NCI-H2107 (cell line): ENCODE data around the gene GRIP1.

Source experiments
- DNase-seq: peaks from one replicate; lab custom pipeline; 2025; lab: John Stamatoyannopoulos, UW

GRIP1 gene, protein sequence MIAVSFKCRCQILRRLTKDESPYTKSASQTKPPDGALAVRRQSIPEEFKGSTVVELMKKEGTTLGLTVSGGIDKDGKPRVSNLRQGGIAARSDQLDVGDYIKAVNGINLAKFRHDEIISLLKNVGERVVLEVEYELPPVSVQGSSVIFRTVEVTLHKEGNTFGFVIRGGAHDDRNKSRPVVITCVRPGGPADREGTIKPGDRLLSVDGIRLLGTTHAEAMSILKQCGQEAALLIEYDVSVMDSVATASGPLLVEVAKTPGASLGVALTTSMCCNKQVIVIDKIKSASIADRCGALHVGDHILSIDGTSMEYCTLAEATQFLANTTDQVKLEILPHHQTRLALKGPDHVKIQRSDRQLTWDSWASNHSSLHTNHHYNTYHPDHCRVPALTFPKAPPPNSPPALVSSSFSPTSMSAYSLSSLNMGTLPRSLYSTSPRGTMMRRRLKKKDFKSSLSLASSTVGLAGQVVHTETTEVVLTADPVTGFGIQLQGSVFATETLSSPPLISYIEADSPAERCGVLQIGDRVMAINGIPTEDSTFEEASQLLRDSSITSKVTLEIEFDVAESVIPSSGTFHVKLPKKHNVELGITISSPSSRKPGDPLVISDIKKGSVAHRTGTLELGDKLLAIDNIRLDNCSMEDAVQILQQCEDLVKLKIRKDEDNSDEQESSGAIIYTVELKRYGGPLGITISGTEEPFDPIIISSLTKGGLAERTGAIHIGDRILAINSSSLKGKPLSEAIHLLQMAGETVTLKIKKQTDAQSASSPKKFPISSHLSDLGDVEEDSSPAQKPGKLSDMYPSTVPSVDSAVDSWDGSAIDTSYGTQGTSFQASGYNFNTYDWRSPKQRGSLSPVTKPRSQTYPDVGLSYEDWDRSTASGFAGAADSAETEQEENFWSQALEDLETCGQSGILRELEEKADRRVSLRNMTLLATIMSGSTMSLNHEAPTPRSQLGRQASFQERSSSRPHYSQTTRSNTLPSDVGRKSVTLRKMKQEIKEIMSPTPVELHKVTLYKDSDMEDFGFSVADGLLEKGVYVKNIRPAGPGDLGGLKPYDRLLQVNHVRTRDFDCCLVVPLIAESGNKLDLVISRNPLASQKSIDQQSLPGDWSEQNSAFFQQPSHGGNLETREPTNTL

DNA sequence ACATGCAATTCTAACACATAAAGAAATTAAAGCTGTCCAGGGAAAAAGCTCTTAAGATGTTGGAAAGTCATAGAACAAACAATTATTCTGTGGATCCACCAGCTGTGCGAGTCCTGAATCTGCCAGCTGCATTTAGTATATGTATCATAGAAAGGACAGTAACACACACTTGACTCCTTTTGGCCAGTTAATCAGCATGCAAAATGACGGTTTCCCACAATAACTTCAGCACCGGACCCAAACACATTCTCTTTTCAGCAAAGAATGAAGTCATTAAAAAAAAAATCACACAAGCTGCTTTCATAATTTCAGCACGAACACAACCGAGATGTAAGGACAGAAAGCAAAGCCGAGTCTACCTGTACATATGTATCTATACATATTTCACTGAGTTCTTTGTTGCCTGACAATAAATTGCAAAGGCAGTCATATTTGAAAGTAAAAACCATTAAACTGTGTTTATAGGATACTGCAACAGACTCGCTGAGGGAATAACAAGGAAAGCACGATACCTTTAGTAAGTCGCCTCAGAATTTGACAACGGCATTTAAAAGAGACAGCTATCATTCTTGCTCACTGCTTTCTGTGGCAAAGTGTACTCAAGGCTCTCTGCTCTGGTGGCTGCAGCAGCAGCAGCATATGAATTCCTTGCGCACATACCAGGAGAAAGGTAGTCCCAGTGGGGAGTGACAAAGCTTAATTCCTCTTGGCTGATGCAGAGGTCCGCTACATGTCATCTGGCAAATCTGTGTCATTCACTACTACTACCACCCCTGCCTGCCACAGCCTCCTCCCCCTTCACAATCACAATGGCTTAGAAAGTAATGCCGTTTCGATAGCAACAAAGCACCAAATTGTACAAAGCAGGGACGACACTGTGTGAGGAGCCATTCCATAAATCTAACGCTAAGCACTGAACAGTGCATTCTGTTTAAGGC is at the start of gene GRIP1:
GRIP1 (minus strand) TSS at position 739 of the 938 bp plus-strand sequence; CDS start at position 567, 172 bp downstream.
- no peak for DNase-seq

DNA sequence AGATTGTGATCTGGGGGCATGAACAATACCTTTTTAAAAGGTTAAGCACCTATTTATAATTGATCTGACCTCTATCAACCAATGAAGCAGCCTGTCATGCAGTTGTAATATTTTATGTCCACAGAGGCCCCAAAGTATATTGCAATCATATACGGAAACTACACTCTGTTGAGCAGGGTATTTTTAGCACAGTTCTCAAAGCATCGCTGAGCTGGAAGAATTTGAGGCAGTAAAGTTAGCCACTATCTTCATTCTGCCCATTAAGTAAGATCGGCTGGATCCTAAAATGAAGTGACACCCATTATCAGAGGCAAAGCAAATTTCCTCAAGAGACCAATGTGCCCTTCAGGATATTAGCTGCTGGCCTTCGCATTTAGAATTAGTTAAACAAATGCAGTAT is 47.7 kb upstream of the GRIP1 start:
- DNase-seq, result no peak

DNA sequence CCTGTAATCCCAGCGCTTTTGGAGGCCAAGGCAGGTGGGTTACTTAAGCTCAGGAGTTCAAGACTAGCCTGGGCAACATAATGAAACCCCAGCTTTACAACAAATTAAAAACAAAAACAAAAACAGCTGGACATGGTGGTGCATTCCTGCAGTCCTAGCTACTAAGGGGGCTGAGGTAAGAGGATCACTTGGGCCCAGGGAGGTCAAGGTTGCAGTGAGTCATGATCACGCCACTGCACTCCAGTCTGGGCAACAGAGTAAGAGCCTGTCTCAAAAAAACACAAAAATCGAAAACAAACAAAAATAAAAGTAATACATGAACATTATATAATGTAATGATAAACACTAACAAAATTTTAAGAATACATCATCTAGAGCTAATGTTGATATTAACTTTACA is 46.2 kb upstream of the GRIP1 start:
- no peak for DNase-seq

DNA sequence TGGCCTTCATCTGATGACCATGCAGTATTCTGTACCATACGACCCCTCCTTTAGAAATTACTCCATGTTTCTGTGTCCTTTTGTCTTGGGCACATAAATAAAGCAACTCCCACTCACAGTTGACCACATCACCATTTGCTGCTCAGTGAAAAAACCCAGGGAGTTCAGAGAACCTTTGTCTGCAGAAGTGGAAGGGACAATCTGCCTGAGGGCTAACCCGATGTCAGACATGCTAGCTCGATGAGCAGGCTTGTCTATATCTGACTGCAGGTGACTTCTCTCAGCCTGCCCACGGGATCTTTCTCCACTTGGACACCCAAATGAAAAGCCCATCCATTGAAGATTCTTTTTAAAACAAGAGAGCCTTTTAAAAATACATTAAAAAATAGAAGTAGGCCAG is 45.7 kb upstream of the GRIP1 start:
- DNase-seq, result no peak

DNA sequence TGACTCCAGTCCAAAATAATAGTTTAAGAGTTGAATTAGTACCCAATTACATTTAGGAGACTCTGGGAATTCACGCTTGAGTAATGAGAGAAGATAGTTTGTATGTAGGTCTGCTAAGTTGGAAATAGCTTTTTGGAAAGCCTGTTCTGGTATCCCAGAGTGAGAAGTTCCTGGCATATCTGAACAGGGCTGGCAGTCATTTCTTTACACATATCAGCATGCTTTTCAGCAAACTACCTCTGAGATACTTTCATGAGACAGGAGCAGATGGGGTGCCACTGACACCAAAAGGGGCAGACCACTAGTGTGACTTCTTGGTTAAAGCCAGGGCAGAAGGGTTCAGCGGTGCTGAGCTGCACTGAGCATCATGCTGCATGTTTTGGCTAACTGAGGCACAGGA is 45.1 kb upstream of the GRIP1 start:
- no peak for DNase-seq

DNA sequence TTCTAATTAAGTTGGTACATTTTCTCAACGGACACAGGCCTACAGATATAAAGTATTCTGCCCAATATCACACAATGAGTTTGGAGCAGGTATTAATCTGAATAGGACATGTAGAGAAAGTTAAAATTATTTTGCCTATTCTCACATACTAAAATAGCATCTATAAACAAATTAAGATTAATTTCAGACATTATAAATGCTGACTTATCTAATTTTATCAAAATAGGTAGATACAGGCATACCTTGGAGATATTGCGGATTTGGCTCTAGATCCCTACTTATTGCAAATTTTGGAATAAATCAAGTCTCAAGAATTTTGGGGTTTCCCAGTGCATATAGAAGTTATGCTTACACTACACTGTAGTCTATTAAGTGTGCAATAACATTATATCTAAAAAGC is 41.0 kb upstream of the GRIP1 start:
- no peak for DNase-seq

DNA sequence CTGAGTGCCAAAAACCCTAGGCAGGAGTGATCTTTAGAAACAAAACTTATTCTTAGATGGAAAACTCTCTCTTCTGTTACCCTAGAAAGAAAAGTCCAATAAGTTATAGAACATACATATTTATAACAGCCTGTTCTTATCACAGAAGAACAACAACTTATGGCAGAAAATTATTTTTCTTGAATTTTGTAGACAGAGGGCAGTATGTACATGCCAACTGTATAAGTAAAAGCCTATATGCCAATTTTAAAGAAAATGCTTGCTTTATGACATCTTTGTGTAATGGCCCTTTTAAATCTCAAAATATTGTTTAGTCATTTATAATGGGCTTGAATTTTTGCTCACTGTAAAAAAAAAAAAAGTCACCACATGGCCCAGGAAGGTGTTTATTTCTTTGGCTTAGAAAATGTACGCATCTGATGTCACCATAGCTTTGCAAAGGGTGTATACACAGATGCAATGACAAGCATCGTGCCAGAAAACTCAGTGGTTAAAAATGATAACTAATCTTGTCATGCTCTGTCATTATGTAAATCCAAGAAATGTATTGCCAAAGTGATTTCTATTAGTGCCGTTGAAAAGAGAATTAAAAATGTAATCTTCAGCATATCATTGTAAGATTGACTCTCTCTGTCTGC is 38.3 kb upstream of the GRIP1 start:
- no peak for DNase-seq

DNA sequence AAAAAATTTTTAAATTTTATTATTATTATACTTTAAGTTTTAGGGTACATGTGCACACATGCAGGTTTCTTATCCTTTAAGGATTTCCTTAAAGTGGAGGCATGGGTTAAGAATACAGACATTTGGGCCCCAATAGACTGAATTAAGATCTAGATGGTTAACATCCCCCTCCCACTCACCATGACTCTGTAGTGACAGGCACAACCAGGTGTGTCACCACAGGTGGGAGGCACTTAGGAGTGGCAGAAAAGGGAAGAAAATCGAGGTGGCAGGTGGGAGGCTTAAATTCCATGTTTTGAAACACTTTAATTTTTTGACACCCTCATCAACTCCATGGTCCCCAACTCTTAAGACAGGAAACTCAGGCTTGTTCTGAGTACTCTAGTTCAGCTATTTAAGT is 37.6 kb upstream of the GRIP1 start:
- no peak for DNase-seq

DNA sequence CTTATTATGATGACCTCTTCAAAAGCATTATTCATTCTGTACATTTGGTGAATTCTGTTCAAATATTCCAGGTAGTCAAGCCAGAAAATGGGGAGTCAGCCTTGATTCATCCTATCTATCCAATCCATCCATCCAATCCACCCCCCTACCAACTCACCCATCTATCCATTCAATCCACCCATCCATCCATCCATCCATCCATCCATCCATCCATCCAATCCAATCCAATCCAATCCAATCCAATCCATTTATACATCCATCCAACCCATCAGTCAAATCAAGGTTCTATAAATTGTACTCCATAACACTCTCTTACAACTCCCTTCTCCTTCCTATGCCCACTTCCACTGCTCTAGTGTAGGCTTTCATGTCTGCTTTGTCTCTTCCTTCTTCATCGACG is 35.8 kb upstream of the GRIP1 start:
- no peak for DNase-seq

DNA sequence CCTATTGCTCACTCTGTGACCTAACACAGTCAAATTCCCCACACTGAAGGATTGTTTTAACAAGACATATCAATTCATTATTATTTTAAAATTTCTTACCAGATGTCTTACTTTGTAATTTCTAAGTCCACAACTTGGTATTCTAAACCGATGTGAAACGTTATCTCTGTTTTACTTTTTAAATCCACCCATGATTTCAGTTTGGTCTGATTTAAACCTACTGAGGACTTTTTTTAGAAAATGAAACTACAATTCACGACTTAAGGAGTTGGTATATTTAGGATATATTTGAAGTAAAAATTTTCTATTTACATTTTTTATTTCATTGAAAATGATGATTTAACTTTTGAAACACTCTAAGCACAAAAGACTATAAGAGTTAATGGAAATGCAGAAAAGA is 35.1 kb upstream of the GRIP1 start:
- DNase-seq, result no peak

DNA sequence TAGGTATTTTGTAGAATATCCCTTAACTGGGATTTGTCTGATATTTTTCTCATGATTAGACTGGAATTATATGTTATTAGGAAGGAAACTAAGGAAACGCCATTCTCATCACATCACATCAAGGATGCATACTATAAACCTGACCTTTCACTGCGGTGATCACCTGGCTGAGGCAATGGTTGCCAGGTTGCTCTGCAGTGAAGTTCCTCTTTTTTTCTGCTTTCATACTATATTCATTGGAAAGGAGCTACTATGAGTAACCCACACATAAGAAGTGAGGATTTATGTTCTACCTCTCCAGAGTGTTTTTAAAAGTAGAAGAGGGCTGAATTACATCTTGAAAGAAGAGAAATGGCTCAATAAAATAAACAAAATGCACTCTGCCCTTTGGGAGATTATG is 31.0 kb upstream of the GRIP1 start:
- DNase-seq, result no peak

DNA sequence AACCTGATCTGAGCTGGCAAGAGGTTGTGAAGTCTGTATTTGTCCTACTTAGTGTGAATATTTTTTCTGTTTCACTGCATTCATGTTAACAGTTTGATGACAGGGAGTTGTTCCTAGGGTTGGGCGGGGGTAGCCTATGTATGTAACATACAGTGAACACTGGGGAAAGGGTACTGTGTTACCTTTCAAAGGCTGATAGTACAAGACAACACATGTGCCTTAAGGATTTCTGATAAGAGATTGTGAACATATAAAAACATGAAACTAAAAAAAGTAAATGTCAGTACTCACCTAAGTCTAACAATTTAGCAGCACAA is 30.5 kb upstream of the GRIP1 start:
- no peak for DNase-seq

DNA sequence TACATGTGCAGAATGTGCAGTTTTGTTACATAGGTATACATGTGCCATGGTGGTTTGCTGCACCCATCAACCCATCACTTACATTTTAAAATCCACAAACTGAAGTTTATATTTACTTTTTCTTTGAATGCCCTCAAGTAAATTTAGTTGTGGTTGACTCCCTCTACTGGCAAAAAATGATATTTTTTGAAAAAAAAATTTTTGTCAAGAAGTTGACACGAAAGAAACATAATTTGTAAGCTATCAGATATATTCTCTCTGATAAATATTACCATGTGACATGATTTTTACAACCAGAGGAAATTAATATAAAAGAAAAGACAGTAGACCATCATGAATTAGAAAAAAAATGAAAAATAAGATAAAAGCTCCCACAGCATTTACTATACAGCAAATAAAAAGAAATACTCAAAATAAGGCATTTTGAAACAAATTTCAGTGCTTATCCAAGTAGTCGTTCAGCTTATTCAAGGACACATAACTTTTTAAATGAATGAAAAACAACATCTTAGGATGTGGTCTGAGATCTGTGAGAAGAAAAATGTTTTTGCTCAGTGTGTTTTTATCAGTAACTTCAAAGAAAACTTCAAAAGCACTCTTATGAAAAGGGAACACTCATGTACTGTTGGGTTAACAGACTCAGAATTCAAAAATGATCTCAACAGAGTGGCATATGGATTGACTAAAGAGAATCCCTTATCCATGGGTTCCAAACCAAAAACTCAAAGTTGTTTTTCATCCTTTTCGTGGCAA is 30.0 kb upstream of the GRIP1 start:
- DNase-seq, result no peak

DNA sequence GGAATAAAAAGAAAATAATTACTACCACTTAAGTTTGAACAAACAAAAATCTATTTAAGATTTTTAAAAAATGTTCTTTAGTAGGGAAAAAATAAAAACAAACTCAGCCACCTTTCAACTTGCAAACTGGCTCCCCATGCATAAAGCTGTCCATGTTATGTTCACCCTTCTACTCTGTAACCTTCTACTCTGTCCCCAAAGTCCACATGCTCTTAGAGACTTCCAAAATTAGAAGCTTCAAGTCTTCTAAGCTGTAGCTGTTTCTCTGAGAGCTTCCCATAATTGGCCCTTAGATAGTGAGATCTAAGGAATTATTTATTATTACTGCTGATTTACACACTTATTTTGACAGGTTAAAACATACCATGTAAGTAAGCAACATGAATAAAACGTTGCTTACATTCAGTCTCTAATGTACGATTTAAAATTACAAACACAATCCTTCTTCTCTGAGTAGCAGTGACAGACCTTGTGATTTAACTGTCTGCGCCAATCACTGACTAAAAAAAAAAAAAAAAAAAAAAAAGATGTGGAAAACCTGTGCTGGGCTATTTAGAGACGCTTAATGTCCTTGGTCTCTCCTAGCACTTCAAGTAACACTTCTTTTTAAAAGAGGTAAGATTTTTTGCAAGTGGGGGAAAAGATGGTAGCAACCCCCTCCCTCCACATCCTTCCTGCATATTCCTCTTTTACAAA is 28.3 kb upstream of the GRIP1 start:
- no peak for DNase-seq

DNA sequence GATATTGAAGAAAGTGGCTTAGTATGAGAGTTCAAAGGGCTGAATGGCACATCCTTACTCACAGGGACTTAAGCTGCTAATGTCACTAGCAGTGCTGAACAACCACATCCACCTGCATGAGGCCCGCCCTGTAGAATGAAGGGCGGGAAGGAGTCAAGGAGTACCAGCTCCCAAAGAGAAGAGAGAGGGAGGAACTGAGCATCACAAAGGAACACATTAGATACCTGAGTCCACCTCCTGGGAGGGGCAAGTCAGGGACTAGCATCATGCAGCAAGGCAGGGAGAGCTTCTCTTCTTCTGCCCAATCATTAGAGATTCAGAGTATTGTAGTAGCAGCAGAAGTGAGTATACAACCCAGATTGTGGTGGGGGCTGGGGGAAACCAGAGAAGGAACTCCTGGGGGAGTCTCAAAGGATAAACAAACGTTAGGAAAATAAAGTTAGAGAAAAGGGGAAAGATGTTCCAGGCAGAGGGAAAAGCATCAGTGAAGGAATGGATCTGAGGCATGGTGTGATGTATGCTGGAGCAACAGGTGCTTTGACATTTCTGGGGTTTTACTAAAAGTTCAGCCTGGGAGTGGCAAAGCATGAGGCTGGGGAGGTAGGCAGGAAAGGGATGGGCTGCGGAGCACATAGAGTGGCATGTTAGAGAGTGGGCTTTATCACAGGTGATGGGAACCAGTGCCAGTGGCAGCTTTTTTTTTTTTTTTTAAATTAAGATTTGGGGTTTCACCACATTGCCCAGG is 21.0 kb upstream of the GRIP1 start:
- DNase-seq, result no peak

DNA sequence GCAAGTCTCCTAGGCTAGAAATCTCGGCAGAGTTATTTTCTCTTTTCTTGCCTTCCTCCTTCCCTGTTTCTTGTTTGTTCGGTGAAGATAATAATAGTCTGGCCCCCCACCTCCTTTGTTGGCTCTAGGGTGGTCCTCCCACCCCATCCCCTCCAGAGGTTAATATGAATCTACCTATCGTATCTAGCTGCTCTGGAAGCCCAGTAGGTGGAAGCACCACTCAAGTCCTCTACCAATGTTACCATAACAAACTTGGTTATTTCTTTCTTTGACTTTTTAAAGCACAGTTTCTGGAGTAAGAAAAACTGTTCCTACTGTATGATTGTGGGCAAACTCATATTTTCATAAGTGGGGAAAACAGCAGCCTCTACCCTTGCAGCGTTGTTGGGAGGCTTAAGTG is 19.7 kb upstream of the GRIP1 start:
- no peak for DNase-seq

DNA sequence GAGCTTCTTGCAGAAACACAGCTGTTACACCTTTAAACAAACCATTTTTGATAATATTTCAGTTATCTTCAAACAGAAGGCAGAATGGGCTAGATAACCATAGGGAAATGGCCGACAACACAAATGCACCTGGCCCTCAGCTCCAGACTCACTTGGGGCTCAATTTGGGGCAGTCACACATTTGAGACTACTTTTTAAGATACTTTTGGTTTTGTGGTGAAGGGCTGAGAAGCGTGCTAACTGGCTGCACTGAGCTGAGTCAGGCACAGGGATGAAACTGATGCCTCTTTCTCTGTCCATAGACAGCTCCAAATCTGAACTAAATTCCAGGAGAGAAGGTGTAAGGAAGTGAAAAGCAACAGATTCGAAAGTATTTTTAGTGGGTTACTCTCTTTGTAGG is 18.5 kb upstream of the GRIP1 start:
- no peak for DNase-seq

DNA sequence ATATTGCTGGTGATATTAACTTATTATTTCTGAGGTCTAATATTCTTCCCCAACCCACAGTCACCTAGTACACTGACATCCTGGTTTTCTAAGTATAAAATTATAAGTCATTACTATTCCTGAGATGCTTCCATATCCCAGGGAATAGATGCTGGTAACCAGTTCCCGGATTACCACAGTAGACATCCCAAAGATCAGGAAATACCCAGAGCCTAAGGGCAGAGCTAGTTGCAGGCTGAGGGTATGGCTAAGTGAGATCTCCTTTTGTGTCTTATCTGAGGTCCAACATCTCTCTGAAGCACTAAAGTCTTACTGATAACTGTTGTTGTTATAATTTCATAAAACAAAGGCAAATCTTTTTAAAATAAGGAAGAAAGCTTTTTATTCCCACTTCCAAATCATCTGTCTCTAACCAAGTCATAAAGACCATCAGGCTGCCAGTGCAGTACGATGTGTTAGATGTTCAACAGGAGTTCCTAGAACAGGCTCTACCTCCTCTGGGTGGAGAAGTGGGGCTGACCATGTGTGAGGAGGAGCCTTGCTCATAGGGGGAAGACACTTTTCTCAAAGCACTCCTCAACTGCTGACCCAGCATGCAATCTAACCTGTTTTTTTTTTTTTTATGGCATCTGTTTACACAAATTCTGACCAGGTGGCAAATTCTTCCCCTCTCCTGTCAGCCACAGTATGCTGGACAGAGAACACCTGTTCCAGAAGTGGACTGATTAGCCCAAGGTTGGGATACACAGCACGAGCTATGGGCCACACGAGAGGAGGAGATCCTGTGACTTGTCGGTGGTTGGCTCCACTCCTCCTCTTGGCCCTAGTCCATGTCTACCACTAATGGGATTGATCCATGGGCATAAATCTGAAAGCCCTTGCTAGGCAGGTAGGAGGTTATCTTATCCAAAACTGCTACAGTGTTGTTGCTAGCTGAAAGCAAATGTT is 16.1 kb upstream of the GRIP1 start:
- peak; percentile 62 for DNase-seq
